RWPE1 (cell line): Measurements from ENCODE around the gene ARHGEF25.

Experiments
- CTCF ChIA-PET: fragments of 350-600 bp; sonication (Branson Sonifier 250); formaldehyde crosslinking; extraction: SDS; loops from one replicate; lab custom pipeline; 2021; lab: Yijun Ruan, JAX
- POLR2A ChIA-PET: fragments of 400-600 bp; formaldehyde crosslinking; extraction: SDS; loops from one replicate; lab custom pipeline; 2020; ENCODE audit warnings: antibody characterized with exemption; ENCODE audit not compliant: low non-redundant PET; lab: Yijun Ruan, JAX
- DNase-seq: peaks from one replicate; pipeline ENCODE4 v3.0.0; 2012; ENCODE audit warnings: low spot score
- H3K27ac ChIP-seq: fragments of 450-650 bp; 2 replicates; pipeline ENCODE4 v1.5.1; 2017
- CTCF ChIP-seq: fragments of 450-650 bp; conservative IDR thresholded peaks from 2 replicates; pipeline ENCODE4 v1.5.1; 2017; ENCODE audit warnings: low read depth, mild to moderate bottlenecking

ARHGEF25 gene

GRCh38 chr12:57626111-57626920 is 15.1 kb downstream of the ARHGEF25 start:
- no peak for TF ChIP-seq CTCF
- CTCF ChIA-PET, result interaction anchor here (0.7 to 2.6 kb wide), 3 partner anchors 21 to 43 kb away, joined by 3 to 12 read pairs (median 3); no protein-coding TSS in a partner anchor
- H3K27ac ChIP-seq, result no peak overlapping the region
- DNase-seq, result no peak
- POLR2A ChIA-PET, result no interaction called here

- POLR2A ChIA-PET, result no interaction called here
- H3K27ac ChIP-seq, result no peak overlapping the region
- no peak for TF ChIP-seq CTCF
- CTCF ChIA-PET, result interaction anchor here (0.6 to 1.0 kb wide), 3 partner anchors 43 to 67 kb away, joined by 3 read pairs; partner anchors contain the start of gene OS9
- DNase-seq, result no peak
Measured at GRCh38 chr12:57626921-57627445, 15.7 kb downstream of the ARHGEF25 start.

GRCh38 chr12:57627501-57628279 is 16.5 kb downstream of the ARHGEF25 start:
- DNase-seq, result no peak
- no peak for TF ChIP-seq CTCF
- CTCF ChIA-PET, result interaction anchor here (0.6 to 1.0 kb wide), 5 partner anchors 36 to 66 kb away, joined by 3 to 4 read pairs (median 3); partner anchors contain the start of gene OS9
- POLR2A ChIA-PET, result no interaction called here
- no peak overlapping the region for H3K27ac ChIP-seq

GRCh38 chr12:57628280-57629191 is 17.3 kb downstream of the ARHGEF25 start:
- H3K27ac ChIP-seq, result no peak overlapping the region
- no peak for DNase-seq
- ChIA-PET CTCF (interaction anchor here (0.6 to 0.7 kb wide), 2 partner anchors 37 to 43 kb away, joined by 3 to 4 read pairs; no protein-coding TSS in a partner anchor), POLR2A (no interaction called here)
- TF ChIP-seq CTCF, result no peak

- DNase-seq, result no peak
- TF ChIP-seq CTCF, result no peak
- ChIA-PET POLR2A (no interaction called here), CTCF (interaction anchor here (0.7 to 4.0 kb wide), 3 partner anchors 12 to 275 kb away, joined by 3 to 16 read pairs (median 4); no protein-coding TSS in a partner anchor)
- no peak overlapping the region for H3K27ac ChIP-seq
Measured at GRCh38 chr12:57629897-57630471, 18.7 kb downstream of the ARHGEF25 start.
